ENCODE data around the gene IGIP.

IGIP gene

DNA sequence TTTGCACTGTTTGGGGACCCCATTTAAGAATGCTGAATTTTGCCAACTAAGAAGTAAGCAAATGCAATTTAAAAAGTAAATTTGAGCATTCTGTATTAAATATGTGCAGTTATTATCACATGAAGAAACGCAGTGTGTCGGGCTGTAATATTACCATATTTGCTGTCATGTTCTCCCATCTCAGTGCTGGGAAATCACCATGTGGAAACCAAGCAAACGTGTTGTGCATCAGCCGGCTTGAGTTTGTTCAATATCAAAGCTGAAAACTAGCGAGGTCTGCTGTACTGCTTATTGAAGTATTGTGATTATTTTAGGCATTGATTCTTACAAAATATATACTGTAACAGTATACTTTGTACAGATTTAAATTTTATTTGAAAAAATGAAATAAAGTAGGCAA is 2.6 kb downstream of the IGIP start:
- peaks cover 16% of the 10 kb centered on the region; the same call in 1 of the 2 replicates for H3K79me2 ChIP-seq (ENCODE audit: insufficient read depth, low read length)
- H4K20me1 ChIP-seq (ENCODE audit: insufficient read depth, low read length, poor library complexity, severe bottlenecking), result no peaks in the 10 kb centered on the region
- no peaks in the 10 kb centered on the region for H3K9me2 ChIP-seq (replicated peaks; ENCODE audit: low read depth, low read length)
- no peaks in the 10 kb centered on the region for H3K9me3 ChIP-seq (ENCODE audit: insufficient read depth, low read depth, low read length)
- no peak overlapping the region for H3K4me3 ChIP-seq (ENCODE audit: low read length, poor library complexity, severe bottlenecking)
- H2AFZ ChIP-seq (ENCODE audit: low read length), result no peak overlapping the region
- H3K36me3 ChIP-seq (ENCODE audit: insufficient read depth, low read length), result no peaks in the 10 kb centered on the region
- H3F3A ChIP-seq (ENCODE audit: low read depth), result no peaks in the 10 kb centered on the region
- no peak overlapping the region for H3K9ac ChIP-seq (ENCODE audit: low read depth, low read length, poor library complexity, severe bottlenecking)
- TF ChIP-seq EZH2phosphoT487 (IDR thresholded peaks at IDR 0.05; ENCODE audit: borderline replicate concordance), result no peak
- TF ChIP-seq, protein P1, sequence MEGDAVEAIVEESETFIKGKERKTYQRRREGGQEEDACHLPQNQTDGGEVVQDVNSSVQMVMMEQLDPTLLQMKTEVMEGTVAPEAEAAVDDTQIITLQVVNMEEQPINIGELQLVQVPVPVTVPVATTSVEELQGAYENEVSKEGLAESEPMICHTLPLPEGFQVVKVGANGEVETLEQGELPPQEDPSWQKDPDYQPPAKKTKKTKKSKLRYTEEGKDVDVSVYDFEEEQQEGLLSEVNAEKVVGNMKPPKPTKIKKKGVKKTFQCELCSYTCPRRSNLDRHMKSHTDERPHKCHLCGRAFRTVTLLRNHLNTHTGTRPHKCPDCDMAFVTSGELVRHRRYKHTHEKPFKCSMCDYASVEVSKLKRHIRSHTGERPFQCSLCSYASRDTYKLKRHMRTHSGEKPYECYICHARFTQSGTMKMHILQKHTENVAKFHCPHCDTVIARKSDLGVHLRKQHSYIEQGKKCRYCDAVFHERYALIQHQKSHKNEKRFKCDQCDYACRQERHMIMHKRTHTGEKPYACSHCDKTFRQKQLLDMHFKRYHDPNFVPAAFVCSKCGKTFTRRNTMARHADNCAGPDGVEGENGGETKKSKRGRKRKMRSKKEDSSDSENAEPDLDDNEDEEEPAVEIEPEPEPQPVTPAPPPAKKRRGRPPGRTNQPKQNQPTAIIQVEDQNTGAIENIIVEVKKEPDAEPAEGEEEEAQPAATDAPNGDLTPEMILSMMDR (conservative IDR thresholded peaks at IDR 0.05; ENCODE audit: low read length), result no peak
- H3K4me1 ChIP-seq (ENCODE audit: insufficient read depth, low read length, poor library complexity, severe bottlenecking), result peaks cover 33% of the 10 kb centered on the region
- no peak overlapping the region for H3K4me2 ChIP-seq (ENCODE audit: low read depth, low read length, poor library complexity, severe bottlenecking)
- no peaks in the 10 kb centered on the region for H3K27me3 ChIP-seq (ENCODE audit: insufficient read depth, low read length, poor library complexity, severe bottlenecking)

DNA sequence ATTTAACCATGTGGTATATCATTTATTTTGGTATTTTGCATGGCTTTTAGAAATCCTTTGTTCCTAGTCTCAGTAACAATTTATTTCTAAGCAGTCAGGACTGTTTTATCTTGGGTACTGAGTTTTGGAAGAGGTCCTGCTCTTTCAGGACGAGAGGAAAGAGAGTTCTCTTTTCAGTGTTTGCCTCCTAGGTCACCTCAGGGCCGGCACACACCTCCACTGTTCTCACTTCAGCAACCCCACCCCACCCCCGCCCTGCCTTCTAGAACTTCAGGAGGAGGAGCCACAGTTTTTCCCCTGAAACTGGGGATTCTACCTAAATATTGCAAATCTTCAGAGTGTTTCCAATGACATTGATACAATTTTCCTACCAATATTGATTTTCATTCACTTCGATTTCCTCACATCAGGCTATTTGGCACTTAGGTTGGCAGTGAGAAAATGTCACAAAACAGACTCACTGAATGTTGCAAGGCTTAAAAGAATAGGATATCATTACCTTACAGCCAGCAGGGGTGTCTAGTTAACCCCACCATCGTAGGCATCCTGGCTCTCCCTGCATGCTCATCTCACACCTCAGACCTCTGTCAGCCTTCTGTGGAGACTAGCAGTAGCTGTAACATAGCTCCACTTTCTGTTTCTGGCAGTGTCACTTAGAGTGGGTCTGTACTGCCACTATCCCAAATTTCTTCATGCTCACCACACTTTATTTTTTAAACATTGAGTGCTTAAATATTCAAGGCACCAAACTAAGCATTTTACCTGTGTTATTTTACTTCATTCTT is 5.4 kb downstream of the IGIP start:
- H2AFZ ChIP-seq (ENCODE audit: low read length), result no peak overlapping the region
- no peaks in the 10 kb centered on the region for H3K9me2 ChIP-seq (replicated peaks; ENCODE audit: low read depth, low read length)
- H3K4me2 ChIP-seq (ENCODE audit: low read depth, low read length, poor library complexity, severe bottlenecking), result no peak overlapping the region
- H3K79me2 ChIP-seq (ENCODE audit: insufficient read depth, low read length), result no peaks in the 10 kb centered on the region; the same call in 1 of the 2 replicates
- H3K9ac ChIP-seq (ENCODE audit: low read depth, low read length, poor library complexity, severe bottlenecking), result no peak overlapping the region
- TF ChIP-seq, protein P1 (conservative IDR thresholded peaks at IDR 0.05; ENCODE audit: low read length), result no peak
- no peak for TF ChIP-seq EZH2phosphoT487 (IDR thresholded peaks at IDR 0.05; ENCODE audit: borderline replicate concordance)
- no peak overlapping the region for H3K4me3 ChIP-seq (ENCODE audit: low read length, poor library complexity, severe bottlenecking)
- no peaks in the 10 kb centered on the region for H3F3A ChIP-seq (ENCODE audit: low read depth)
- no peaks in the 10 kb centered on the region for H4K20me1 ChIP-seq (ENCODE audit: insufficient read depth, low read length, poor library complexity, severe bottlenecking)
- peaks cover 30% of the 10 kb centered on the region for H3K4me1 ChIP-seq (ENCODE audit: insufficient read depth, low read length, poor library complexity, severe bottlenecking)
- H3K36me3 ChIP-seq (ENCODE audit: insufficient read depth, low read length), result no peaks in the 10 kb centered on the region
- H3K9me3 ChIP-seq (ENCODE audit: insufficient read depth, low read depth, low read length), result no peaks in the 10 kb centered on the region
- H3K27me3 ChIP-seq (ENCODE audit: insufficient read depth, low read length, poor library complexity, severe bottlenecking), result no peaks in the 10 kb centered on the region

DNA sequence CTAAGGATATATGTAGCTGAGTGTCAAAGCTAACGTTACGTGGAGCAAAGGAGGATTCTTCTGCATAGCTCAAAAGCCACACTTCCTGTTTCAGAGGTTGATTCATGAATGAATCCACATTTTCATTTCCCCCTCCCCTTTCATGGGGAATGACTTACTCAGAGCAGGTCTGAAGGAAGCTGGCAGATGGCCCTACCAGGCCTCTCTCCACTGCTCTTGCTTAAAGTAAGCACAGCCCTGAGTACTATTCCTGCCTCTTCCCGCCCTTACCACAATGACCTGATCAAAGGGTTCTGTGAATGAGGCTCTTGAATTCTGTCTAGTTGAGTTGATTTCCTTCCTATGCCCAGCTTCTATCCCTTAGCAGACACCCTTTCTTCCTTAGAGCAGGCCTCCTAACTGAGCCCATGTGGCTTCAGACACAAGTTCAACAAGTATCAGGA is 6.3 kb downstream of the IGIP start:
- TF ChIP-seq, protein P1 (conservative IDR thresholded peaks at IDR 0.05; ENCODE audit: low read length), result no peak
- TF ChIP-seq EZH2phosphoT487 (IDR thresholded peaks at IDR 0.05; ENCODE audit: borderline replicate concordance), result no peak
- no peak overlapping the region for H3K9ac ChIP-seq (ENCODE audit: low read depth, low read length, poor library complexity, severe bottlenecking)
- H3K36me3 ChIP-seq (ENCODE audit: insufficient read depth, low read length), result no peaks in the 10 kb centered on the region
- H3K4me1 ChIP-seq (ENCODE audit: insufficient read depth, low read length, poor library complexity, severe bottlenecking), result peaks cover 30% of the 10 kb centered on the region
- peak overlapping the region; percentile 23 for H3K4me2 ChIP-seq (ENCODE audit: low read depth, low read length, poor library complexity, severe bottlenecking)
- no peaks in the 10 kb centered on the region for H3F3A ChIP-seq (ENCODE audit: low read depth)
- H3K79me2 ChIP-seq (ENCODE audit: insufficient read depth, low read length), result no peaks in the 10 kb centered on the region; the same call in 1 of the 2 replicates
- no peak overlapping the region for H2AFZ ChIP-seq (ENCODE audit: low read length)
- no peaks in the 10 kb centered on the region for H4K20me1 ChIP-seq (ENCODE audit: insufficient read depth, low read length, poor library complexity, severe bottlenecking)
- H3K27me3 ChIP-seq (ENCODE audit: insufficient read depth, low read length, poor library complexity, severe bottlenecking), result no peaks in the 10 kb centered on the region
- no peaks in the 10 kb centered on the region for H3K9me3 ChIP-seq (ENCODE audit: insufficient read depth, low read depth, low read length)
- H3K9me2 ChIP-seq (replicated peaks; ENCODE audit: low read depth, low read length), result no peaks in the 10 kb centered on the region
- no peak overlapping the region for H3K4me3 ChIP-seq (ENCODE audit: low read length, poor library complexity, severe bottlenecking)

Data from Loucy (cell line).